GM21576 (cell line): ENCODE results near the gene S100A14.

Source experiments
- ATAC-seq: cut with Tn5 transposase; IDR thresholded peaks from one replicate; pipeline ENCODE4 v1.9.1; 2021; ENCODE audit warnings: mild to moderate bottlenecking, moderate library complexity; ENCODE audit not compliant: unreplicated experiment

Gene S100A14

GRCh38 chr1:153616144-153616916 lies at the start of gene S100A14:
TSS of gene S100A14 (minus strand) at chr1:153616325. CDS start at chr1:153615858, 467 bp downstream.
- ATAC-seq: no peak

GRCh38 chr1:153663211-153663610 lies 47.1 kb upstream of the S100A14 start:
- ATAC-seq: no peak

- ATAC-seq: no peak
Measured at GRCh38 chr1:153662269-153662668, 46.1 kb upstream of the S100A14 start.

- ATAC-seq: no peak
Measured at GRCh38 chr1:153661111-153661708, 45.1 kb upstream of the S100A14 start.

GRCh38 chr1:153659656-153660055 lies 43.5 kb upstream of the S100A14 start:
- ATAC-seq: no peak

- ATAC-seq: no peak
Measured at GRCh38 chr1:153659175-153659534, 43.0 kb upstream of the S100A14 start.

GRCh38 chr1:153658400-153659174 lies 42.5 kb upstream of the S100A14 start, which contains the start of gene SNAPIN:
TSS of gene SNAPIN (plus strand) at chr1:153658703. CDS start at chr1:153658744, 41 bp downstream.
- peak; percentile 88 for ATAC-seq

- ATAC-seq: no peak
Measured at GRCh38 chr1:153655333-153655732, 39.2 kb upstream of the S100A14 start.

- no peak for ATAC-seq
Measured at GRCh38 chr1:153652805-153653500, 36.8 kb upstream of the S100A14 start.

- ATAC-seq: no peak
Measured at GRCh38 chr1:153651771-153652170, 35.6 kb upstream of the S100A14 start.

GRCh38 chr1:153649863-153650235 lies 33.7 kb upstream of the S100A14 start:
- ATAC-seq: no peak

GRCh38 chr1:153649137-153649862 lies 33.2 kb upstream of the S100A14 start:
- ATAC-seq: no peak

GRCh38 chr1:153648000-153648643 lies 32.0 kb upstream of the S100A14 start:
- no peak for ATAC-seq

GRCh38 chr1:153647346-153647714 lies 31.2 kb upstream of the S100A14 start:
- no peak for ATAC-seq

GRCh38 chr1:153646672-153647345 lies 30.7 kb upstream of the S100A14 start:
- no peak for ATAC-seq

- no peak for ATAC-seq
Measured at GRCh38 chr1:153643816-153644215, 27.7 kb upstream of the S100A14 start.

GRCh38 chr1:153643100-153643499 lies 27.0 kb upstream of the S100A14 start:
- no peak for ATAC-seq

GRCh38 chr1:153642161-153642560 lies 26.0 kb upstream of the S100A14 start:
- ATAC-seq: no peak

- no peak for ATAC-seq
Measured at GRCh38 chr1:153640861-153641260, 24.7 kb upstream of the S100A14 start.
